Neural progenitor cell (in vitro differentiated cells): ENCODE measurements around the gene S1PR2. TPM values are rescaled to one million over a fixed set of nuclear protein-coding genes. Genes with fewer than 3 reads are reported as not detected.

Experiments
- DNase-seq: peaks from one replicate; pipeline ENCODE4 v3.0.0-alpha.2; 2016; ENCODE audit warnings: low spot score
- H2AFZ ChIP-seq: fragments of 200-600 bp; sonication (generic); replicated peaks from 2 replicates; pipeline ENCODE4 v1.6.1; 2016; ENCODE audit warnings: antibody characterized with exemption
- H3F3A ChIP-seq: fragments of 200-600 bp; sonication (generic); 2 replicates; pipeline ENCODE4 v1.6.1; 2016; ENCODE audit warnings: antibody characterized with exemption, low read depth
- H3K27ac ChIP-seq: fragments of 200-600 bp; sonication (generic); 2 replicates; pipeline ENCODE4 v1.5.1; 2016; ENCODE audit warnings: mild to moderate bottlenecking
- H3K27me3 ChIP-seq: fragments of 200-600 bp; sonication (generic); 2 replicates; pipeline ENCODE4 v1.6.1; 2016; ENCODE audit warnings: mild to moderate bottlenecking, moderate library complexity
- H3K36me3 ChIP-seq: fragments of 200-600 bp; sonication (generic); 2 replicates; pipeline ENCODE4 v1.5.1; 2016
- H3K4me1 ChIP-seq: fragments of 200-600 bp; sonication (generic); 2 replicates; pipeline ENCODE4 v1.6.1; 2016; ENCODE audit warnings: mixed run types
- H3K4me2 ChIP-seq: fragments of 200-600 bp; sonication (generic); 2 replicates; pipeline ENCODE4 v1.6.1; 2016
- H3K4me3 ChIP-seq: fragments of 200-600 bp; sonication (generic); 2 replicates; pipeline ENCODE4 v1.5.1; 2016
- H3K79me2 ChIP-seq: fragments of 200-600 bp; sonication (generic); 2 replicates; pipeline ENCODE4 v1.6.1; 2016; ENCODE audit warnings: low read depth
- H3K9ac ChIP-seq: fragments of 200-600 bp; sonication (generic); 2 replicates; pipeline ENCODE4 v1.6.1; 2016
- H3K9me3 ChIP-seq: fragments of 200-600 bp; sonication (generic); 2 replicates; pipeline ENCODE4 v1.5.1; 2016; ENCODE audit warnings: low read depth
- H4K20me1 ChIP-seq: fragments of 200-600 bp; sonication (generic); 2 replicates; pipeline ENCODE4 v1.6.1; 2016; ENCODE audit warnings: low read depth
- H3K27ac Mint-ChIP-seq: 3 replicates; pipeline ENCODE4 v1.8.0; 2021; ENCODE audit warnings: mixed read lengths
- H3K27me3 Mint-ChIP-seq: 2 replicates; pipeline ENCODE4 v1.8.0; 2022; ENCODE audit warnings: low read depth, mild to moderate bottlenecking, inconsistent platforms, moderate library complexity, mixed read lengths; ENCODE audit not compliant: insufficient read depth
- H3K36me3 Mint-ChIP-seq: 3 replicates; pipeline ENCODE4 v1.8.0; 2021; ENCODE audit warnings: mixed read lengths
- H3K4me1 Mint-ChIP-seq: 3 replicates; pipeline ENCODE4 v1.8.0; 2021; ENCODE audit warnings: mixed read lengths
- H3K4me3 Mint-ChIP-seq: 3 replicates; pipeline ENCODE4 v1.8.0; 2021; ENCODE audit warnings: mild to moderate bottlenecking, moderate library complexity, mixed read lengths
- H3K9me3 Mint-ChIP-seq: 3 replicates; pipeline ENCODE4 v1.8.0; 2020; ENCODE audit warnings: mixed read lengths
- EZH2 ChIP-seq: fragments of 200-600 bp; sonication (generic); IDR thresholded peaks from 2 replicates; pipeline ENCODE4 v1.6.1; 2017; ENCODE audit warnings: antibody characterized with exemption, mild to moderate bottlenecking, moderate library complexity
- EZH2phosphoT487 ChIP-seq: fragments of 200-600 bp; sonication (generic); IDR thresholded peaks from 2 replicates; pipeline ENCODE4 v1.6.1; 2017; ENCODE audit warnings: antibody characterized with exemption
- total RNA-seq: library from RNA; depleted of rRNA; stranded (reverse); fragments of >200 nt; gene quantifications from 2 replicates; pipeline ENCODE4 v1.2.3, GENCODE V29; 2015; ENCODE audit warnings: low replicate concordance
- TF ChIP-seq, protein P1 (sequence below): fragments of 200-600 bp; sonication (generic); IDR thresholded peaks from 2 replicates; pipeline ENCODE4 v1.5.1; 2017; ENCODE audit warnings: antibody characterized with exemption, mild to moderate bottlenecking

The S1PR2 gene
- total RNA-seq, 1 donor from 2014 or later = 8.5 TPM

DNA sequence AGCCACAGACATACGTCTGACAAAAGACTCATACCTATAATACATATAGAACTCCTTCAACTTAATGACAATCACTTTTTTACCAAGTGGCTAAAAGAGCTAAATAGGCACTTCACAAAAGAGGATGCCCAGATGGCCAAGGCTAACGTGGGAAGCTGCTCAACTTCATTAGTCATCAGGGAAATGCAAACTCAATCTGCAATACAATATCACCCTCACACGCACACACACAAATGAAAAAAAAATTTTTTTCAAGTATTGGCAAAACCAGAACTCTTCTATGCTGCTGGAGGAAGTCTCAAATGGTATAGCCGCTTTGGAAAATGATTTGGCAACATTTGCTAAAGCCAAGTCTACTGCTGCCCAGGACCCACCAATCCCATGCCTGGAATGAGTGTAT lies 21.8 kb downstream of the S1PR2 start:
- Histone ChIP-seq H3K79me2 (no peaks in the 10 kb centered on the region), H3K27ac (no peak overlapping the region), H3K36me3 (no peaks in the 10 kb centered on the region), H3K9me3 (no peaks in the 10 kb centered on the region), H3K4me3 (no peak overlapping the region), H3K9ac (peak overlapping the region; percentile 13), H3F3A (no peaks in the 10 kb centered on the region), H3K4me1 (no peaks in the 10 kb centered on the region), H2AFZ (no peak overlapping the region), H4K20me1 (no peaks in the 10 kb centered on the region), H3K27me3 (no peaks in the 10 kb centered on the region), H3K4me2 (no peak overlapping the region)
- DNase-seq = no peak
- Mint-ChIP-seq H3K9me3 (no peaks in the 10 kb centered on the region), H3K4me1 (no peaks in the 10 kb centered on the region), H3K4me3 (no peak overlapping the region), H3K27me3 (no peaks in the 10 kb centered on the region), H3K27ac (no peak overlapping the region), H3K36me3 (no peaks in the 10 kb centered on the region)
- TF ChIP-seq, protein P1, sequence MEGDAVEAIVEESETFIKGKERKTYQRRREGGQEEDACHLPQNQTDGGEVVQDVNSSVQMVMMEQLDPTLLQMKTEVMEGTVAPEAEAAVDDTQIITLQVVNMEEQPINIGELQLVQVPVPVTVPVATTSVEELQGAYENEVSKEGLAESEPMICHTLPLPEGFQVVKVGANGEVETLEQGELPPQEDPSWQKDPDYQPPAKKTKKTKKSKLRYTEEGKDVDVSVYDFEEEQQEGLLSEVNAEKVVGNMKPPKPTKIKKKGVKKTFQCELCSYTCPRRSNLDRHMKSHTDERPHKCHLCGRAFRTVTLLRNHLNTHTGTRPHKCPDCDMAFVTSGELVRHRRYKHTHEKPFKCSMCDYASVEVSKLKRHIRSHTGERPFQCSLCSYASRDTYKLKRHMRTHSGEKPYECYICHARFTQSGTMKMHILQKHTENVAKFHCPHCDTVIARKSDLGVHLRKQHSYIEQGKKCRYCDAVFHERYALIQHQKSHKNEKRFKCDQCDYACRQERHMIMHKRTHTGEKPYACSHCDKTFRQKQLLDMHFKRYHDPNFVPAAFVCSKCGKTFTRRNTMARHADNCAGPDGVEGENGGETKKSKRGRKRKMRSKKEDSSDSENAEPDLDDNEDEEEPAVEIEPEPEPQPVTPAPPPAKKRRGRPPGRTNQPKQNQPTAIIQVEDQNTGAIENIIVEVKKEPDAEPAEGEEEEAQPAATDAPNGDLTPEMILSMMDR = no peak
- TF ChIP-seq EZH2 (no peak), EZH2phosphoT487 (no peak)

DNA sequence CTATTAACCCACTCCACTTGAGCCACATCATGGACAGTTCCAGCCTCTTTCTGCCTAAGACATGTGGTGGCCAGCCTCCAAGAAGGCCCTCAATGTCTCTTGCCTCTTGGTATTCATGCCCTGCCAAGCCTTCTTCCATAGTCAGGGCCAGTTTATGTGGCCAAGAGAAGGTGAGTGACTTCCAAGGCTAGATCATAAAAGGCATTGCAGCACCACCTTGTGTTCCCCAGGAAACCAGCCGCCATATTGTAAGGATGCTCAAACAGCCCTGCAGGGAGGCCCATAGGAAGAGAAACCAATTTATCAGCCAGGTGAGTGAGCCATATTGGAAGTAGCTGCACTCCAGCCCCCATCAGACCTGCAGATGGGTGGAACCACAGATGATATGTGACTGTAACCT lies 24.1 kb downstream of the S1PR2 start:
- Mint-ChIP-seq H3K36me3 (no peaks in the 10 kb centered on the region), H3K27me3 (no peaks in the 10 kb centered on the region), H3K27ac (peak overlapping the region; percentile 43), H3K9me3 (no peaks in the 10 kb centered on the region), H3K4me1 (no peaks in the 10 kb centered on the region), H3K4me3 (no peak overlapping the region)
- Histone ChIP-seq H3K4me1 (no peaks in the 10 kb centered on the region), H3K27me3 (no peaks in the 10 kb centered on the region), H3K36me3 (no peaks in the 10 kb centered on the region), H3K27ac (no peak overlapping the region), H3F3A (no peaks in the 10 kb centered on the region), H3K9me3 (no peaks in the 10 kb centered on the region), H3K9ac (no peak overlapping the region), H2AFZ (no peak overlapping the region), H4K20me1 (no peaks in the 10 kb centered on the region), H3K79me2 (no peaks in the 10 kb centered on the region), H3K4me2 (no peak overlapping the region), H3K4me3 (no peak overlapping the region)
- no peak for DNase-seq
- no peak for TF ChIP-seq EZH2
- TF ChIP-seq, protein P1 = no peak
- no peak for TF ChIP-seq EZH2phosphoT487

DNA sequence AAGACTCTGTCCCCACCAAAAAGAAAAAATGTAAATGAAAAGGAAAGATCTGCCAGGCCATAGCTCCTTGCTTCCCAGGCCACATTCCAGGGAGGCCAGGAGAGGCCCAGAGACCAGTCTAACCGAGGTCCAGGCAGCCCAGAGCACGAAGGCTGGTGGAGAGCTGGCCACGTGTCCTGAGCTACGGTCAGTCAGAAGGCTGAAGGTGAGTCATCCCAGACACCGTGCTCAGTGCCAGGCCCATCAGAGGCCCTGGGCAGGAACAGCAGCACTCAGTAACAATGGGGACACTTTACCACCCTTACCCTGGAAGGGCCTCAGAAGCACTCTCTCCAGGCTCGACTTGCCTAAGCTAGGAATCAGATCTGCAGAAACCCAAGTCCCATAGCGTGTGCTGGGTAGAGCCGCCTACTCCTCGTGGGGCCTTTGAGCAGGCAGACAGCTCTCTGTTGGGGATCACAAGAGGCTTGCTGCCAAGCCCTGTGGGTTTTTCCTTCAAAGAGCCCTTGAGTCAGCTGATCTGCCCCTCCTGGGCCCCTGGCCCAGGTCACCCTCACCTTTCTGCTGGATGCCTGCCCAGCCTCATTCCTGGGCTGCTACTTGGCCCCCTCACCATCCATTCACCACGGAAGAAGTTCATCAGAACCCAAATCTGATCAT lies 24.8 kb downstream of the S1PR2 start:
- no peaks in the 10 kb centered on the region for H3K4me1 Mint-ChIP-seq
- no peak overlapping the region for H3K4me2 ChIP-seq

More for the DNA sequence above, 24.8 kb downstream of the S1PR2 start:
- no peaks in the 10 kb centered on the region for H3K27me3 Mint-ChIP-seq
- H3K36me3 Mint-ChIP-seq = no peaks in the 10 kb centered on the region
- Histone ChIP-seq H3F3A (no peaks in the 10 kb centered on the region), H3K27me3 (no peaks in the 10 kb centered on the region), H2AFZ (no peak overlapping the region), H3K79me2 (no peaks in the 10 kb centered on the region), H3K27ac (no peak overlapping the region), H3K9ac (no peak overlapping the region), H3K4me1 (no peaks in the 10 kb centered on the region), H4K20me1 (no peaks in the 10 kb centered on the region), H3K9me3 (no peaks in the 10 kb centered on the region), H3K36me3 (no peaks in the 10 kb centered on the region), H3K4me3 (no peak overlapping the region)
- no peak for DNase-seq
- peak overlapping the region; percentile 43 for H3K27ac Mint-ChIP-seq
- no peak overlapping the region for H3K4me3 Mint-ChIP-seq
- TF ChIP-seq EZH2phosphoT487 = no peak
- TF ChIP-seq, protein P1 = no peak
- no peak for TF ChIP-seq EZH2
- no peaks in the 10 kb centered on the region for H3K9me3 Mint-ChIP-seq
